Retinal pigment epithelial cell (primary cell): Measurements from ENCODE around the gene IPCEF1.

Experiments used
- DNase-seq: peaks from one replicate; pipeline ENCODE4 v3.0.0-alpha.2; 2010; ENCODE audit warnings: low read depth
- H3K4me3 ChIP-seq: 2 replicates; pipeline ENCODE4 v1.5.1; 2011; ENCODE audit warnings: mild to moderate bottlenecking, low read length, control low read depth, moderate library complexity
- TF ChIP-seq, protein P1 (sequence below): conservative IDR thresholded peaks from 2 replicates; pipeline ENCODE4 v1.5.1; 2011; ENCODE audit warnings: low read depth, low read length, control low read depth, inconsistent platforms

Gene IPCEF1

DNA sequence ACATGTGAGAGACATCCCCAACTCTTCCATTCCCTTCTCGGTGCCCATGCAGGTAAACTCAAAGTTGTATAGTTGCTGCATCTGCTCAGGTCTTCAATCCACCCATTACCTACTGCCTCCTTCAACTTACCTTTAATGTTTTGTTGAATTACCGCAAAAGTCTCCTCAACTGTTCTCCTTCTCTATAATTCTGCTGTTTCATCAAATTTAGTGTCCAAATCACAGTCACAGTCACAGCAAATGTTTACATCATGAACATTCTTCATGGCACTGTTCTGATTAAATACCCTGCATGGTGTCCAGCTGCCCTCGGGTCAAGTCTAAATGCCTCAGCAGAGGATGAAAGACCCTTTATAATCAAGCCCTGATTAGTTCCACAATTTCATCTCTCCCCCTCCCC lies 130.1 kb downstream of the IPCEF1 start:
- no peak for DNase-seq
- H3K4me3 ChIP-seq, result no peak overlapping the region
- TF ChIP-seq, protein P1, sequence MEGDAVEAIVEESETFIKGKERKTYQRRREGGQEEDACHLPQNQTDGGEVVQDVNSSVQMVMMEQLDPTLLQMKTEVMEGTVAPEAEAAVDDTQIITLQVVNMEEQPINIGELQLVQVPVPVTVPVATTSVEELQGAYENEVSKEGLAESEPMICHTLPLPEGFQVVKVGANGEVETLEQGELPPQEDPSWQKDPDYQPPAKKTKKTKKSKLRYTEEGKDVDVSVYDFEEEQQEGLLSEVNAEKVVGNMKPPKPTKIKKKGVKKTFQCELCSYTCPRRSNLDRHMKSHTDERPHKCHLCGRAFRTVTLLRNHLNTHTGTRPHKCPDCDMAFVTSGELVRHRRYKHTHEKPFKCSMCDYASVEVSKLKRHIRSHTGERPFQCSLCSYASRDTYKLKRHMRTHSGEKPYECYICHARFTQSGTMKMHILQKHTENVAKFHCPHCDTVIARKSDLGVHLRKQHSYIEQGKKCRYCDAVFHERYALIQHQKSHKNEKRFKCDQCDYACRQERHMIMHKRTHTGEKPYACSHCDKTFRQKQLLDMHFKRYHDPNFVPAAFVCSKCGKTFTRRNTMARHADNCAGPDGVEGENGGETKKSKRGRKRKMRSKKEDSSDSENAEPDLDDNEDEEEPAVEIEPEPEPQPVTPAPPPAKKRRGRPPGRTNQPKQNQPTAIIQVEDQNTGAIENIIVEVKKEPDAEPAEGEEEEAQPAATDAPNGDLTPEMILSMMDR, result no peak

DNA sequence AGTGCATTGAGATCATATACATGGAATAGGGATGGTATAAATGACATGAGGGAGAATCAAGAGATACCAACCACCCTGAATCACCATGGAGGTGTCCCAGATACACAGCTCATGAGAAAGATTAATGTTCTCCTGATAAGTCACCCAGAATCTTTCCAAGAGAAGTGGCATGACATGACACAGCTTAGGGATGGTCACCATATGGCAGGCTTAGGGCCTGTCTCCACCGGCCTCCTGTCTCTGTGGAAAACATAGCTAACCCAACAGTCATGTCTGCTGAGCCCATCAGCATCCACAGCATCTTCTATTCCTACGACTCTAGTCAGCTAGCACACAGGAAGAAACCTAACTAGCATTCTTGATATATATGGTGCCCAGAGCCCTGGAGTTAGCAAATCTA lies 133.3 kb downstream of the IPCEF1 start:
- TF ChIP-seq, protein P1, result no peak
- H3K4me3 ChIP-seq, result no peak overlapping the region
- no peak for DNase-seq

DNA sequence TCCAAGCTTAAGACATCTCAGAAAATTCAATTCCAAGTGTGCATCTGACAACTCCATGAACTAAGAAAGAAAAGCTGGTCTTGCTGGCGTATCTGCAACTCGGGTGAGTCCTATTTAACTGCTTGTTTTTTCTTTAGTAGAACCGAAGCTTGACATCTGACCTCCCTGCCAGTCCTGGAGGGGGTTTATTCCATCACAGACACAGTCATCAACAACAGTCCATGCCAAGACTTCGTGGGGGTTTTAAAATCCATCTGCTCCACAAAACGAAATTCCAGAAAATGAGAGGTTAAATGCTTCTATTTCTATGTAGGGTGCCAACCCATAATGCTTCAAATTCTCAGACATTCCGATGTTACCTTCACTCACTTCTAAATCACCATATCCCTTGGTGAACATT lies 133.9 kb downstream of the IPCEF1 start:
- H3K4me3 ChIP-seq, result no peak overlapping the region
- TF ChIP-seq, protein P1, result no peak
- DNase-seq, result no peak

DNA sequence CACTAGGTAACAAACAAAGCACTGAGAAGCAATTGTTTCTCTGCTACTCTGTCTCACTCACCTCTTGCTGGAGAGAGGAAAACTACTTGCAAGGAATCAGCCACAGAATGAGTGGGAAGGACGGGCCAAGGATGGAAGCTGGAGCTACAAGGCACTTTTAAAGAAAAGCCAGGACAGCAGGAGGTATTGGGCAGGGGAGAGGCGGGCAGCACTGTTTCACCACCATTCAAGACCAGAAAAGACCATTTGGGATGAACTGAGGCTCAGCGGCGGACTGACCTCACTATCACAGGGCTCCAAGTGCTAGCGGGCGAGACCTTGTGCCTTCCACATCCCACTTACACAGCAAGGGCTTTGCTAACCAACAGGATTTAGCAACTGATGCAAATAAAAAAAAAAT lies 137.4 kb downstream of the IPCEF1 start:
- H3K4me3 ChIP-seq, result no peak overlapping the region
- TF ChIP-seq, protein P1, result no peak
- no peak for DNase-seq

DNA sequence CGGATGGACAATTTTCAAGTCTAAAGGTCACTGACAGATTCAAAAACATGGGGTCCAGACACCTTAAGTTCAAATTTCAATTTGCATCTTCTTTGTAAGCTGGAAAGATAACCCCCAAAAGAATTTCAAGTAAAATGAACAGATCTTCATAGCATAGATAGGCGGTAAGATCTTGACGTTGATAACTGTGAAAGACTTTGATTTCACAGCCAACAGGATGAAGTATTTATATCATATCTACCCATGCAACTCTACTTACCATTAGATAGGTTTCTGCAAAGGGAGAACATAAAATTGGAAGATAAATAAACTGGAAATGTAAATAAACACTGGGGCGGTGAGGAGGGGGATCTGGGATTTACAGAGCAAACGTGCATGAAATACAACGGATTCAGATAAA lies 137.8 kb downstream of the IPCEF1 start:
- TF ChIP-seq, protein P1, result no peak
- DNase-seq, result no peak
- H3K4me3 ChIP-seq, result no peak overlapping the region

DNA sequence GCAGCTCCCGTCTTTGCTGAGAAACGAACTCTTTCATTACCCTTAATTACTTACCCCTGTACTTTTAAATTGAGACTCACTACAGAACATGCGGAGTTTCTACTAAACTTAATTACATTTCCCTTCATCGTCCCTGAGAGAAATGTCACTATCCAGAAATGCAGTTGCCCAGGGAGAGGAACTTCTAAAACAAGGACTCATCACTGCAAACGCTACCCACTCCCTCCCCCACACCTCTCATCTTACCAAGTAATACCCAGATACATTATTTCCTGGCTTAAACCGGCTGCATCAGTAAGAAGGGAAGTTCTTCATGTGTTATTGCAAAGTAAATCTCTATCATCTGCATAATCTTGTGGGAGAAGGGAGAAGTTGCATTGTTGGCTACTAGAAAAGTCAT lies 138.3 kb downstream of the IPCEF1 start:
- DNase-seq, result no peak
- no peak overlapping the region for H3K4me3 ChIP-seq
- TF ChIP-seq, protein P1, result no peak

DNA sequence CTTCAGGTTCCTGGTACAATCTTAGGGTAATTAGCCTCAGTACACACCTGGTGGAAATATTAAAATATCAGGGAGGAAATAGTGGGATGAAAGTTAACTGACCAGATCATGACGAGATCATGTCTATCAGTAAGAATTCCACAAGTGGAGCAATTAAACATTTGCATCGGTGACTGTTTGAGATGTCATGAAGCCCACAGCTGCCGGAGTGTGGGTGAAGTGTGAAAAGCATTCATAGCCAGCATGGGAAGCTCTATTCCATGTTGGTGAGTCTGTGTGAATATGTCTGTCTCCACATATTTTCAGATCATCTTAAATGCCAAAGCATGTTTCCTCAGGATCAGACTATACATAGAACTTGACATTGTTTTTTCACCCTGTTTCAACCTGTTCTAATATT lies 142.8 kb downstream of the IPCEF1 start:
- DNase-seq, result no peak
- H3K4me3 ChIP-seq, result no peak overlapping the region
- TF ChIP-seq, protein P1, result no peak
